ENCODE results near the gene RAD18. TPM values are rescaled to one million over a fixed set of nuclear protein-coding genes. Genes with fewer than 3 reads are reported as not detected.

The RAD18 gene
- total RNA-seq, 2 experiments from 2014 or later = 47.4 to 50.3 TPM

- Mint-ChIP-seq H3K4me1 (ENCODE audit: low read depth) (no peaks in the 10 kb centered on the region), H3K4me3 (no peak overlapping the region), H3K27ac (no peak overlapping the region), H3K9me3 (no peaks in the 10 kb centered on the region), H3K36me3 (ENCODE audit: low read depth) (no peaks in the 10 kb centered on the region), H3K27me3 (peaks cover under 1% of the 10 kb centered on the region)
- no peak for TF ChIP-seq CTCF (IDR thresholded peaks at IDR 0.05)
- DNase-seq = no peak
- ATAC-seq = no peak
- intact Hi-C loops (cut with micrococcal nuclease) = no loop called here
- POLR2A ChIA-PET = interaction anchor here (0.6 kb wide), 1 partner anchor 238 kb away, joined by 3 read pairs; no protein-coding TSS in a partner anchor
- CTCF ChIA-PET = no interaction called here
Measured at GRCh38 chr3:8834974-8835373, 128.3 kb downstream of the RAD18 start.

DNA sequence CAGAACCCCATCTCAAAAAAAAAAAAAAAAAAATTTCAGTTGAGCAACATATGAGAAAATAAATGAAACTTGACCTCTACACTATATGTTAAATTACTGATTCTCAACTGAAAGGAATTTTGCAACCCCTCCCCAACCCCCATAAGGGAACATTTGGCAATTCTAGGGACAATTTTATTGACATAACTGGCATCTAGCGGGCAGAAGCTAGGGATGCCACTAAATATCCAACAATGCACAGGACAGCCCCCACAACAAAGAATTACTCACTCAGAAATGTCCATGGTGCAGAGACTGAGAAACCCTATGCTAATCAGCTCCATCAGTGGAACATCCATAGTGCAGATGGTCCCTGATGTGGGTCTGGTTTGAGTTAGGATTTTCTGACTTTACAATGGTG lies 135.6 kb downstream of the RAD18 start:
- H3K4me1 Mint-ChIP-seq (ENCODE audit: low read depth) = no peaks in the 10 kb centered on the region
- intact Hi-C loops (cut with micrococcal nuclease) = no loop called here
- no peak overlapping the region for H3K27ac Mint-ChIP-seq
- H3K36me3 Mint-ChIP-seq (ENCODE audit: low read depth) = no peaks in the 10 kb centered on the region
- CTCF ChIA-PET = no interaction called here
- no peaks in the 10 kb centered on the region for H3K9me3 Mint-ChIP-seq
- DNase-seq (no peak), ATAC-seq (no peak)
- TF ChIP-seq CTCF (IDR thresholded peaks at IDR 0.05) = no peak
- H3K4me3 Mint-ChIP-seq = no peak overlapping the region
- POLR2A ChIA-PET = no interaction called here
- H3K27me3 Mint-ChIP-seq = peaks cover 1% of the 10 kb centered on the region

Other genes with a start within 250 kb of the RAD18 start
- gene CAV3, start 229.7 kb downstream of the RAD18 start, total RNA-seq = not detected
- gene OXTR, start 193.9 kb downstream of the RAD18 start, total RNA-seq = 1 to 10 TPM; 1.1 to 2.0 TPM